SIG-M5 (cell line): ENCODE results near the gene ZNF532.

Source experiments
- DNase-seq: peaks from one replicate; lab custom pipeline; 2025; lab: John Stamatoyannopoulos, UW

Gene ZNF532

DNA sequence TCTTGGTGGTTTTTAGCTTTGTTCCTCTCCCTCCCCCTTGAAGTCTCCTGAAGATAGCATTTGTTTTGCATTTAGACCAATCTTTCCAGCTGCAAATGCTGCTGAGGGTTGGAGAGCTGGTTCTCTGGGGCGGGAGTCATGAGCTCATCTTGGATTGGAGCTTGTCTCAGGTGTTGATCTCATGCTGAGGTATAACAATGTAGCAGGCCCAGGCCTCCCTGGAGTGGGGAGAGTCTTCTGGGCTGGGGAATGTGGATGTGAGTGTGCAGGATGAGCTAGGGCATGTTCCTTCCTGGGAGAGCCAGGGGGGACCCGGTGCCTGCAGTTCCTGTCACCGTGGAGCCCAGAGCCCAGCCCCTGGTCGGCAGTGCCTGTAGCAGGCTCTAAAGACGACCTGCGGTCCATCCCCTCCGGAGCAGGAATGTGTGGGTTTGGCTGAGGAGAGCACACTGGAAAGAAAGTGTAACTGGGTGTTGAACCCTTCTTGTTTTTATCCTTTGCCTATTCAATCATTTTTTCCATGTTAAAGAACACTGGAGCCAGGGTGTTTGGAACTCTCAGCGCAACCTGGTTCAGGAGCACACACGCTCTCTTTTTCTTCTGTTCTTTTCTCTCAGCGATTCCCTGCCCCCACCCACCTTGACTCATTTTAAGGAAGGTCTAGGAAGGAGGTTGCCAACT, 2.7 kb downstream of the ZNF532 start:
- no peak for DNase-seq

DNA sequence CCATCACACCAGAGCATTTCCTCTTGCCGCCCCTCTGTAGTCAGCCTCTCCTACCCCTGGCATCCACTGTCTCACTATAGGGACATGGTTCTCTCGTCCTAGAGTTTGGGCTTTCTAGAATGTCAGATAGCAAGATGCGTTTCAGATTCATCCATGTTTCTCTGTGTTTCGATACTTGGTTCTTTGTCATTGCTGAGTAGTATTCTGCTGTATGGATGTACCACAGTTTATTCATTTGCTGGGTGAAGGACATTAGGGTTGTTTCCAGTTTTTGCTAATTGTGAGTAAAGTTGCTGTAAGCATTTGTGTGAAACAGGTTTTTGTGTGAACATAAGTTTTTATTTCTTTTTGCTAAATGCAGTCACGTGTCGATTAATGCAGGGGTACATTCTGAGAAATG, 3.8 kb downstream of the ZNF532 start:
- no peak for DNase-seq

DNA sequence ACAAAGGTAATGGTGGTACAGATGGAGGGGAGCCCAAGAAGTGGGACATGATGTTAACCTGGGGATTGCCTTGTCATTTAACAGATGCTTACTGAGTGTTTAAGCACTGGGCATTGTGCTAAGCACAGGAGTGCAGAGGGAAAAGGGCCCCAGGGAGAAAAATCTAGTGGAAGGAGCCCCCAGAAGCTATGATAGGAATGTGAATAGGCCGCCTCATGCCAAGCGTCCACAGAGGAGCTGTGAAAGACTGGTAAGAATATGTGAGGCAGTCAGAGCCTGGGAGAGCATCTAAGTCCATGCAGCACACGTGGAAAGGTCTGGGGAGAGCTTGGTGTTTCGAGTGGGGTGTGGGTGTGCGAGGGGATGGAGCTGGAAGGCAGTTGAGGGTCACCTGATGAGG, 5.5 kb downstream of the ZNF532 start:
- no peak for DNase-seq

DNA sequence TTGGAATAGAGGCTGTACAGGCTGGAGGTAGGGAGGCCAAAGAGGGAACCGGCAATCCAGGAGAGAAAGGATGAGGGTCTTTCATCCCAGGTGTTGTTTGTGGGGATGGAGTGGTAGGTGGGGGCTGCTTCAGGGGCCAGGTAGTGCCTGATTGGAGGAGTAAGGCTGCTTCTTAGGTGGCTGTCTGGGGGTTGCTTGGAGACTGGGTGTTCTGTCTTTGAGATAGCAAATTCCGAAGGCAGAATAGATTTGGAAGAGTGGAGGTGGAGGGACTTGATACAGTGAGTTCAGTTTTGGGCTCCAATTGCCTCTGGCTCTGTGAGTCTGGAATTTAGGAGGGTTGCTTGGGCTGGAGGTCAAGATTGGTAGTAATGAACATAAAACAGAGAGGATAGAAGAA, 5.9 kb downstream of the ZNF532 start:
- no peak for DNase-seq

DNA sequence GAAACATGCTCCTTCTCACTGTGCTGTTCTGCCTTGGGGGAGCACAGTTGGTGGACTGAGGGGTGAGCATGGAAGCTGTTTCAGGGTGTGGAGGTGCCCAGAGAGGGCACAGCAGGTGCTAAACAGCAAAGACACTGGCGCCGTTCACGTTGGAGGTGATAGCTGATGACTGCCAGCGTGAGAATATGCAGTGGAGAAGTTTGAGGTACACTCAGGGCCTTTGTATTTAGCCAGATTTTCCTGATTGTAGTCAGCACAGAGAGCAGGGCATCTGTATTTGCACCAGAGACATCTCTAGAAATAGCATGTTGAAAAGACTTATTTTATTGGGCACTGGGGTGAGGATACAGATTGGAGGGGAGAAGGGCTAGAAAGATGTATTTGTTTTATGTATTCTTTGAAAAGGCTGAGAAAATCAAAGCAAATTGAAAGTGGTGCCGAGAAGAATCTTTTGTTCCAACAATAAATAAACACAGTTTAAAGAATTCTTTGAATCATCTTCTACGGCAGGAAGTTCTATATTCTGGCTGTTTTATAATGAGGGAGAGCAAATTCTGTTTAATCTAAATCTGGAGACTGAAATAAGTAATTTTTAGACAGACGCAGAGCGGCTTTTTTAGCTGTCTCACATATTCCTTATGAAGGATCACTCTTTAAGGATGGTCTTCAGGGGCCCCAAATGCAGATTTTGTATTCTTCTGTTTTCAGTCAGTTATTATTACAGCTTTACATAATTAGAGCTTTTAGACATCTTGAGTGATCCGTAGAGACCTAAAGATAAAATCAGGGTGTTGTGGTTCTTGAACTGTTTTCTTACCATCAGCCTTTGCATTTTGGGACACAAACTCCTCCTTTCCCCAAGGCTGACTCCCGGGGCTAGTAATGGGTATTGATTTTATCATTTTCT, 7.1 kb downstream of the ZNF532 start:
- DNase-seq, result no peak

DNA sequence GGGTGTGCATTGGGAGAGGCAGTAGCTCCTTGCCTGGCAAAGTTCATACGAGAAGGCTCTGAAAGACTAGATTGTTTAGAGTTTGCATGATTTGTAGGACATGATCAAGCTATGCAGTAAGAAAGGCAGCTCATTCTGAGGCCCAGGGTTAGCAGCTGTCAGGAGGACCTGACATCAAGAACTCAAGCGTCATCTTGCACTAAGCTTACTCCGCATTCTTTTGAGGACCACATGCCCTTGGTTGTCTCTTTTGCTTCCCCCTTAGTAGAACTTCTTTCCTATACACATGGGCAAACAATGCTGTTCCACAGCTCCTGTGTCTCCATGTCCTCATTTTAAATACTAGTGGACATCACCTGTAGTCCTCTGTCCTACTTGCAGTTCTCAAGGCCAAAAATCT, 14.0 kb downstream of the ZNF532 start:
- no peak for DNase-seq

DNA sequence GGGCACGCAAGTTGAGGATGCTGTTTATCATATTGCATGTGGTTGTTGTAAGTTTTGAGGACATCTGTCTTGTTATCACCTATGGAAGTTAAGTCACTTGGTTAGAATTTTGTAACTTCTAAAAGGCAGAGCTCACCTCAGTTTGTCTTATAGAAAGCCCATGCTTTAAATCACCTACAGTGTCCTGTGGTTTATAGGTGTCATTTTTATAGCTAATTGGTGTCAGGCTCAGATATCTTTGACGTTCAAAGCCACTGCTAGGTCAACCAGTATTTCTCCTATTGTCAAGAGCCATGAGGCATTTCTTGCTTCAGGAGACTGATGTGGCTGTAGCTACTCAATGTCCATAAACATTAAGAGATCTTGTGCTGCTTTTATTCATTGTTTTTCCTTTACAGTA, 16.8 kb downstream of the ZNF532 start:
- no peak for DNase-seq

DNA sequence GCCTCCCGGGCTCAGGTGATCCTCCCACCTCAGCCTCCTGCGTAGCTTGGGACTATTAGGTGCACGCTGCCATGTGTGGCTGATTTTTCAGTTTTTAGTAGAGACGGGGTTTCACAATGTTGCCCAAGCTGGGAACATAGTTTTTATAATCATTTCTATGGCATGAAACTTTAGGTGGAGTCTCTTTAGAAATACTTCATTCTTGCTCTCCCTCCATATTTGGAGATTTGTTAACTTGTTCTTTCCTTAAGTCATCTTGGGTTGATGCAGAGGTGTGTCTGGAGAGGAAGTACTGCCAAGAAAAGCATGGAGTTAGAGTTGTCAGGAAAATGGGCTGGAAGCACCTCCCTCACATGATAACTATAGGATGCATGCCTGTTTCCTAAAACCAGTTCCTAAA, 17.4 kb downstream of the ZNF532 start:
- DNase-seq, result no peak

DNA sequence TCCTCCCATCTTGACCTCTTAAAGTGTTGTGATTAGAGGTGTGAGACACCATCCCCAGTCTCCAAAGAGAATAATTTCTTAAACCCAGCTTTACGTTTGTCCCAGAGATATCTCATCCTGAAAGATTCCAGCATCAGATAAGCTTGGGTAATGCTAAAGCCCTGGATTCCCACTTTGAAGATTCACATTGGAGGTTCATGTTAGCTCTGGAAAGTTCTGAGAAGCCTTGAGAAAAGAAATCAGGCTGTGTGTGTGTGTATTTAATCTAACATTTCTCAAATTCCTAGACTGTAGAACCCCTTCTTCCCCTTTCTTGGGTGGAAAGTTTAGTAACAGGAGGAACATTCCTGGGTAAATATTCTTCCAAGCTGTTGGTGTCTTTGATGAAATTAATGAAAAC, 18.0 kb downstream of the ZNF532 start:
- no peak for DNase-seq

DNA sequence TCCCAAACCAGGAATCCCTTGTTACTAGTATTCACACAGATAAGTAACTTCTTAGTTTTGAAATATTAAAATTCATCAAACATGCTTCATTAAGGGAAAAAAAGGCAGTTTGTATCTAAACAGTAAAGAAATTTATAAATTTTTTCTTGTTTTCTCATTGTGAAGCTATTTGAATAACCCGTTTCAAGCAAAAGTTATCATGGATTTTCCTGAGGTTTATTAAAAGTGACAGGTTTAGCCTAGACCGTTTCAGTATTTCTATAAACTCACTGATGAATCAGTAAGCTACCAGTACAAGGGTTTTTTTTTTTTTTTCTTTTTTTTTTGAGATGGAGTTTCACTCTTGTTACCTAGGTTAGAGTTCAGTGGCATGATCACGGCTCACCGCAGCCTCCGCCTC, 20.0 kb downstream of the ZNF532 start:
- no peak for DNase-seq

DNA sequence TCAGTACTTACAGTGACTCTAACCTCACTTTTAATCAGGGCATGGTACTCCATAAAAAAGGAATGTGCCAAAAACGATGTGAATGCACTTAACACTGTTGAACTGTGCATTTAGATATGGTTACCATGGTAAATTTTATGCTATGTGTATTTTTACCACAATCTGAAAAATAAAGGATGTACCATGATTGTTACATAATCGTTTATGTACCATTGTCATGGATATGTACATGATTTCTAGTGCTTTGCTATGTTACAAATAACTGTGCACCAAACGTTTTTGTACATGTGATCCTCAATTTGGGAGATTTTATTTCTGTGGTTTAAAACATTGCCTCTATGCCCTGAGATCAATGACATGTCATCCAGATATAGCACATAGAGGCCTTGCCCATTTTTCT, 21.8 kb downstream of the ZNF532 start:
- no peak for DNase-seq

DNA sequence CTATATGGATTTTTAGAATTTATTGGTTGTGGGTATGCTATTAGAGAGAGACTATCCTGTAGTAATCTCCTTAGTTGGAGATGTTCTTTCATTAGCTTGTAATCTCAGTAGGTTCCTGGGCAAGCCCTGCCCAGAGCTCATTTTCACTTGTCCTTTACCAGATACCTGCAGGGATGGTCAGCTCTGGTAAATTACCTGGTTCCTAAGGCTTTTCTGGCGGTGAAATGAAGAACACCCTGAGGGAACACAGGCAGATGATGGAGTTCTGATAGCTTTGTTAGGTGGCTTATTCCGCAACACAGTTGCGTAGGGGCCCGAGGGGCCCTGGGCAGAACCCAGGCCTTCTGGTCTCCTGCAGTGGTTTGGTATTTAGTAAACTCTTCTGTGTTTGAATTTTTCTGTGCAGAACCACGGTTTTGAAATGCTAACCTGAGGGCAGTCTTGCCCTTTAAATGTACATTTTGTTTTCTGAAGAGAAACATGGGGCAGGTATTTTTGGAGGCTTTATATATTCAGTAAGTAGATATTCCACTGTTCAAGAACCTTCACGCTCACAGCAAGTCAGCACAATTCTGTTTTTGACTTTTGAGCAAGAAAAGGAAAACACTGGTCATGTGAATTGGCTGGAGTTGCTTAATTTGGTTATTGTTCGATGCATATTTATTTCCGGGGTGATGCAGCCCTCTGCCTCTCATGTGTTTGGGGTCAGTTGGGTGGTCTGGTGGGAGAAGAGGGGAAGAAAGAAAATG, 22.4 kb downstream of the ZNF532 start:
- no peak for DNase-seq

DNA sequence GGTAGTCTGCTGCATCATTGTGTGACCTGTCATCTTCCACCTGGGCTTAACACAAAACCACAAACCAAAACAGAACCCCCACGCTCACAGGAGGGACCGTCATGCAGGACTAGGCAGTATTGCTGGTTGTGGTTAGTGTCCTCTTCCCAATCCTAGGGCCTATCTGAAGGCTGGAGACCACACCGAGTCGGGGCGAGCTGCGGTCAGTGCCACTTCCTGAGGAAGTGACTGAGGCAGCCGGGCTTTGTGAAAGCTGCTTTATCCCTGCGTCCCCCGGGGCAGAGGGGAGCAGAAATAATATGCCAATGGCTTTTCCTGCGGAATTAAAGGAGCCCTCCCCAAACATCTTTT, 22.9 kb downstream of the ZNF532 start:
- no peak for DNase-seq

DNA sequence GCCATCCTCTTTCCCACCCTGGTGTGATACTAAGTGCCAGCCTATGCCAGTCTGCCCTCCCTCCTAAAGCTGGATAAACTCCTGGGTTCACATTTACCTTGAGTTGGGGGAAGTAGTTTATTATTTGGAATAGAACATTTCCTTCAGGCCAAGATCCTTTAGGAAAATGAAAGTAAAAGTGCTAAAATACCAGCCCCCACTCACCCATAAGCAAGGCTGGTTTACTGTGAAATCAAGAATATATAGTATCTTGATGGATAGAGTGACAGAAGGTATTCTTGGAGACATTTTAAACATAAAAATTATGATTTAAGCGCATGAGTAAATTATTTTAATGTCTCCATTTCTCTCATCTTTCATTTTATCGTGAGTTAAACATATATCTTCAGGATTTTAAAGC, 27.1 kb downstream of the ZNF532 start:
- DNase-seq, result no peak

DNA sequence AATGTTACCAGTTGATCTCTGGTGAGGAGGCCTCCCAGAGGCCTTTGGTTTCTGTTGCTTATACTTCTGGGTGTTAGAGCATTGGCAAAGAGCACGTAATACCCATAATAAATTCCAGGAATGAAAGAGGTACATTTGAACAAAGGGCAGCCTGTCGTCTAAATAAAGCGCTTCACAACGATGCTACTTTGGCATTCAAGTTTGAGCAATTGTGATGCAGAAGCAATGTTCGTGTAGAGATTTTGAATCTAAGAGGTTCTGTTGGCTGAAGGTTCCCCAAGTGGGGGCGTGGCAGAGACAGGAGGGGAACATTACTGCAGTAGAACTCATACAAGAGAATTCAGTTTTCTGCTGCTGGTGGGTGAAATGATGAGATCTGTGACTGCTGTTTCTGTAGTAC, 27.8 kb downstream of the ZNF532 start:
- DNase-seq, result no peak

DNA sequence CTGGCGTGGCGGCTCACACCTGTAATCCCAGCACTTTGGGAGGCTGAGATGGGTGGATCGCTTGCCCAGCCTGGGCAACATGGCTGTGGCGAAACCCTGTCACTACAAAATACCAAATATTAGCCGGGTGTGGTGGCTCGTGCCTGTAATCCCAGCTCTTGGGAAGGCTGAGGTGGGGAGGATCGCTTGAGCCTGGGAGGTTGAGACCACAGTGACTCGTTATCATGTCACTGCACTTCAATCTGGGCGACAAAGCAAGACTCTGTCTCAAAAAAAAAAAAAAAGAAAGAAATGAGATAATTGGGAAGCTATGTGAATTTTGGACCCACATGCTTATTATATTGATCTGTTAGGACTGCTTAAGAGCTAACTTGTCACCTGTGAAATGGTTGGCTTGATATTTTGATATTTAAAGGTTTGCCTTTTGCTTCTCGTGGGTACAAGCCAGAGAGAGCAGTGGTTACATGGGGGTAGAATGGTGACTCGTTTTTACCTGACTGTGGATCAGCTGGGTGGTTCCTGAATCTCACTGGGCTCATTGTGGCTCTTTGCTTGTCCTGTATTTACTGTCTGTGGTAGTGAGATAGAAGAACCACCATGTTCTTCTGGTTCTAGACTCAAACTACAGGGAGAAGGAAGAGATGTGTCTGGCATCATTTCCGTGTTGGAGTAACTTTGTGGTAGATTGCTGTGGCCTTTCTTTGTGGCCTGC, 28.9 kb downstream of the ZNF532 start:
- no peak for DNase-seq

DNA sequence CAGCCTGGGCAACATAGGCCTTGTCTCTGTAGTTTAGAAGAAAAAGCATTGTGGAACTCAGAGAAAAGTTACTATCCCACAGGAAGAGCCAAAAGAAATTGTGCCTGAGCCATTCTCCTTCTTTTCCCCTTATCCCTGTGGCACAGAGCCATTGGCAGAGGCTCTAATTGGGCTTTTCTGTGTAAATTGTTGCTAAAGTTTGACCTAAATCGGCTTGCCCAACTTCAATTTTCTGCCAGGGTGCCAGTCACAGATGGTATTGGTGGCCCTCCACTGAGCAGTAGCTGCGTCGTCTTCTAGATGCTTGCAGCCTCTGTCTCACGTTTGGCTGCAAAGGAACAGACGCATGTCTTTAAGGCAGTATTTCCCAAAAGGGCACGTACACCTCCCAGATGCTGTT, 30.3 kb downstream of the ZNF532 start:
- no peak for DNase-seq

DNA sequence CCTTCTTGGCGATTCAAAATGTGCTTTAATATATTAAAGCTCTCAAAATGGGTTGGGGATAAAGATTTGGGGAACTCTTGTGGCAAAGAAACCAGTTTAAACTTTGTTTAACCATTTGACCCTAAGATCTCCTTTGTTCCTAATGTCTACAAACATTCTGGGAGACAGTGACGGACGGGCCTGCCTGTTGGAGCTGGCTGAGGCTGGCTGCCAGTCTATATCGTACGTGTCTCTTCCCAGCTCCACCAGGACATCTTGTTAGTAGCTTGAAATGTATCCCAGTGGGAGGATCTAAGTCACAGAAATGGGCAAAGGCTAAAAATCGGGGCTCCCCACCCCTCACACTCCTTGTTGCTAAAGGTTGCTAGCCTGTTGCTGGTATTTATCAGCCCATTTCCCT, 30.7 kb downstream of the ZNF532 start:
- DNase-seq, result no peak

DNA sequence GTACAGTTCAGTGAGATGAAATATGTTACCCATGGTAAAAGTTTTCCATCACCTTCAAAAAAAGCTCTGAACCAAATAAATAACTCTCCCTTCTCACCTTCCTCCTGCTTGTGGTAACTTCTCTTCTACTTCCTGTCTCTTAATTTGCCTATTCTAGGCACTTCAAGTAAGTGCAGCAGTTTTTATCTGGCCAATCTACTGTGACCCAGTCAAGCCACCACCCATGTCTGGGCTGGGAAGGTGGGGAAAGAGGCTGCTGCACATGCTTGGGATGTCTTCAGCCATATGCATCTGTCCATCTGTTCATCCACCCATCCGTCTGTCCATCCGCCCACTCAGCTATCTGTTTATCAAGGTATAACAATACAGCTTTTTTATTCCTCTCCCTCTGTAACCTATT, 31.6 kb downstream of the ZNF532 start:
- no peak for DNase-seq

DNA sequence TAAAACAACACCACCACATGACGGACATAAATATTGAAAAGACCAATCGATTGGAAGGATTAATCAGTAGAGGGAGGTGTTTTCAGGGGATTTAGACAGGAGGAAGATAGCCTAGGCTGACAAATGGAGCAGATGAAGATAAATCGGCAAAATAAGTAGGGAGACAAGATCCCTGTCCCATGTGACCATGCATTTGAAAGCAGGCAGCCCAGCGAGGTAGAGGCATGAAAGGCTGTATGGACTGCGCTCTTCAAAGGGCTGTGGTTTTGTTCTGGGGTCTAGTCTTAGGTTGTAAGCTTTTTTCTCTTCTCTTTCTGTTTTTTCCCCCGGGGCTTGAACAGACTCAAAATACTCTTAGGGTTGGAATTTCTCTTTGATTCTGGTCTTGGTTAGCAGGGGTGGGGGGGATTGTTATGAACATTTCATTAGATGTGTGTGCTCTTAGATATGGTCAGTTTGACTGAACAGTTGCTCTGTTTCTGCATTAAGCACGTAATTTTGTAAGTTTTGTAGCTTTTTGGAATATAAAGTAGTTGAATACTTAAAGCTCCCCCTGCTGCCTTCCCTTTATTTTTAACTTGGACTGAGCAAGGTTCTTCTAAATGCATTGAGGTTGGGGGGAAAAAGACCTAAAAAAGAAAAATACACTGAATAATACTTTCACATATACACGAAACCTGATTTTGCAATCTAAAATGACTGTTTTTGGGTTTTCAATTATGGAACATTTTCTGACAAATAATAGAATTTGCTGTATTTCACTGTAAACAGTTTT, 32.2 kb downstream of the ZNF532 start:
- no peak for DNase-seq

DNA sequence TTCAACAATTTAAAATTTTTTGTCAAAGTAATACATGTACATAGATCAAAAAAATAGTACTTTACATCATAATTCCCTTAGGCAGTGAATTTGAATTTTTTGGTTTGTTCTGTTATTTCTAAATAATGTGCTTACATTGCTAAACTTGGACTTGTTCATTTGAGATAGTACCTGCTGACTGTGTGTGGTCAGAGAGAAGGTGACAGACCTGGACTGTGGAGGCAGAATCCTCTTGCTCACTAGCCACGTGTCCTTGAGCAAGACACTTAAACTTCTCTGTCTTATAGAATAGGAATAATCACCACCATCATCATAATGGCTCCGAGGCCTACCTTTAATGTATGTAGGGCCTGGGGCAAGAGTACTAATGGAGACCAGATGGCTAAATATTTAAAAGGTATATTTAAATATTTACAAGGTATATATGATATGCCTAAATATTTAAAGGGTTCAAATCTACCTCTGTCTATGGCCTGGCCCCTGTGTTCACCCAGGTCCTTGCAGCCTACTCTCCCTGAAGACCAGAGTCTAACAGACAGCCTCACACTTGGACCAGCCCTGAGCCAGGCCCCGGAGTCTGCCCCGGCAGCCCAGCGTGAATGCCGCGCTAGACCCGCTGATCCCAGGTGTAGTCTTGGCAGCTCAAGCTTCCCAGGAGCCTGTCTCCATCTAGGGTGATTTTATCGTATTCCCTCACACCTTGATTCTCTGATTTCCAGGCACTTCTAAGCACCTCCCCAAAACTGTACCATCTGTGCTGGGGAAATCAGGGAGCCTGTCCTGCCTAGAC, 33.5 kb downstream of the ZNF532 start:
- DNase-seq, result no peak
